Neural cell (in vitro differentiated cells): Measurements from ENCODE around the gene PRKAR1B. TPM values are rescaled to one million over a fixed set of nuclear protein-coding genes. Genes with fewer than 3 reads are reported as not detected.

Experiments used
- H2AFZ ChIP-seq: fragments of 200-600, 300-800 bp; sonication (generic), shearing (Covaris generic); 2 replicates; pipeline ENCODE4 v1.6.0; 2014; ENCODE audit warnings: low read depth, mild to moderate bottlenecking, antibody characterized with exemption, low read length, moderate library complexity
- H3F3A ChIP-seq: fragments of 200-600 bp; shearing (Covaris generic); 2 replicates; pipeline ENCODE4 v1.6.1; 2016; ENCODE audit warnings: mild to moderate bottlenecking, moderate library complexity, mixed read lengths, antibody characterized with exemption, low read length; ENCODE audit not compliant: insufficient read depth, poor library complexity, severe bottlenecking
- H3K27ac ChIP-seq: fragments of 200-600, 300-800 bp; sonication (generic), shearing (Covaris generic); 2 replicates; pipeline ENCODE4 v1.5.1; 2014; ENCODE audit warnings: mild to moderate bottlenecking, low read length, moderate library complexity
- H3K27me3 ChIP-seq: fragments of 300-800, 200-600 bp; sonication (generic), shearing (Covaris generic); 2 replicates; pipeline ENCODE4 v1.6.0; 2014; ENCODE audit warnings: mild to moderate bottlenecking, low read depth, low read length, moderate library complexity; ENCODE audit not compliant: insufficient read depth
- H3K36me3 ChIP-seq: fragments of 300-800, 200-600 bp; sonication (generic), shearing (Covaris generic); 2 replicates; pipeline ENCODE4 v1.5.1; 2014; ENCODE audit warnings: mild to moderate bottlenecking, antibody characterized with exemption, low read length, moderate library complexity; ENCODE audit not compliant: insufficient read depth
- H3K4me2 ChIP-seq: fragments of 300-800, 200-600 bp; sonication (generic), shearing (Covaris generic); 2 replicates; pipeline ENCODE4 v1.6.0; 2014; ENCODE audit warnings: mild to moderate bottlenecking, low read length
- H3K4me3 ChIP-seq: fragments of 300-800, 200-600 bp; sonication (generic), shearing (Covaris generic); 2 replicates; pipeline ENCODE4 v1.5.1; 2014; ENCODE audit warnings: mild to moderate bottlenecking, low read length, moderate library complexity
- H3K79me2 ChIP-seq: fragments of 200-600 bp; shearing (Covaris generic); replicated peaks from 2 replicates; pipeline ENCODE4 v1.6.0; 2014; ENCODE audit warnings: mild to moderate bottlenecking, low read length, moderate library complexity; ENCODE audit not compliant: insufficient read depth
- H3K9ac ChIP-seq: fragments of 300-800, 200-600 bp; sonication (generic), shearing (Covaris generic); 2 replicates; pipeline ENCODE4 v1.6.1; 2016; ENCODE audit warnings: mild to moderate bottlenecking, low read length, mixed read lengths
- H3K9me2 ChIP-seq: fragments of 200-600 bp; shearing (Covaris generic); 2 replicates; pipeline ENCODE4 v1.6.1; 2016; ENCODE audit warnings: mild to moderate bottlenecking, low read length, mixed read lengths; ENCODE audit not compliant: insufficient read depth
- H3K9me3 ChIP-seq: fragments of 200-600, 300-800 bp; sonication (generic), shearing (Covaris generic); 2 replicates; pipeline ENCODE4 v1.6.1; 2016; ENCODE audit warnings: mild to moderate bottlenecking, mixed run types, low read length, moderate library complexity, mixed read lengths
- H4K20me1 ChIP-seq: fragments of 200-600 bp; shearing (Covaris generic); 2 replicates; pipeline ENCODE4 v1.6.1; 2016; ENCODE audit warnings: mild to moderate bottlenecking, mixed run types; ENCODE audit not compliant: insufficient read depth
- EP300 ChIP-seq: fragments of 450-650 bp; conservative IDR thresholded peaks from 2 replicates; pipeline ENCODE4 v1.6.1; 2014; ENCODE audit warnings: antibody characterized with exemption, mild to moderate bottlenecking, moderate library complexity; ENCODE audit not compliant: poor library complexity, severe bottlenecking
- EZH2 ChIP-seq: fragments of 200-600, 300-800 bp; shearing (Covaris generic), sonication (generic); IDR thresholded peaks from 2 replicates; pipeline ENCODE4 v1.6.1; 2014; ENCODE audit warnings: antibody characterized with exemption, low read length, borderline replicate concordance, mild to moderate bottlenecking; ENCODE audit not compliant: insufficient read depth, poor library complexity, severe bottlenecking
- MXI1 ChIP-seq: fragments of 450-650 bp; conservative IDR thresholded peaks from 2 replicates; pipeline ENCODE4 v1.6.1; 2014; ENCODE audit warnings: antibody characterized with exemption, mild to moderate bottlenecking; ENCODE audit not compliant: poor library complexity, severe bottlenecking
- POLR2AphosphoS5 ChIP-seq: IDR thresholded peaks from 2 replicates; pipeline ENCODE4 v1.6.1; 2012
- RAD21 ChIP-seq: fragments of 450-650 bp; conservative IDR thresholded peaks from 2 replicates; pipeline ENCODE4 v1.6.1; 2014; ENCODE audit warnings: antibody characterized with exemption, mild to moderate bottlenecking, moderate library complexity
- SMC3 ChIP-seq: fragments of 450-650 bp; conservative IDR thresholded peaks from 2 replicates; pipeline ENCODE4 v1.6.1; 2014; ENCODE audit warnings: antibody characterized with exemption, mild to moderate bottlenecking, moderate library complexity; ENCODE audit not compliant: poor library complexity
- TAF1 ChIP-seq: IDR thresholded peaks from 2 replicates; pipeline ENCODE4 v1.6.1; 2012; ENCODE audit warnings: low read depth
- polyA plus RNA-seq: library from polyadenylated mRNA; depleted of rRNA; stranded (reverse); fragments of >200 nt; gene quantifications from 2 replicates; pipeline ENCODE4 v1.2.3, GENCODE V29; 2014
- TF ChIP-seq, protein P1 (sequence below): fragments of 450-650 bp; IDR thresholded peaks from 2 replicates; pipeline ENCODE4 v1.5.1; 2014; ENCODE audit warnings: antibody characterized with exemption, mild to moderate bottlenecking, moderate library complexity; ENCODE audit not compliant: poor library complexity, severe bottlenecking
- TF ChIP-seq, protein P2 (sequence below): IDR thresholded peaks from 2 replicates; pipeline ENCODE4 v1.6.1; 2012; ENCODE audit warnings: borderline replicate concordance

The PRKAR1B gene
- polyA plus RNA-seq, 1 donor from 2014 or later, result 38.6 TPM

DNA sequence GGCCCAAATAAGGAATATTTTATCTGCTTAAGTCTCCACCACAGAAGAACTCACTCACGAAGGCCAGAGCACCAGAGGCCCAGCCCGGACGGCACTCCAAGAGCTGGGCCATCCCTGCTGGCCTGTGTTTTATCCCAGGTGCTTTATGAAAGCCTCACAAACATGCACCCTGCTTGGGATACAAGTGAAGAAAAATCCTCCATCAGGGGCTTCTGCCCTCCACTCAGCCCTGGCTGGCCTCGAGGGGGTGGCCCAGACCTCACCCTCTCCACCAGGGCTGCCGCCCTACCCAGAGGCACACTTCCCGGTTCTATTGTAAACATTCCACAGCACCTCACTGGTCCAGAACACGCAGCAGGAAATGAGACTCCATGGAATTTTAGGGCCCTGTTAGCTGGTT is 20.4 kb downstream of the PRKAR1B start:
- TF ChIP-seq TAF1 (no peak), POLR2AphosphoS5 (no peak), RAD21 (no peak), MXI1 (no peak), SMC3 (no peak), EZH2 (no peak), EP300 (no peak)
- TF ChIP-seq, protein P1, sequence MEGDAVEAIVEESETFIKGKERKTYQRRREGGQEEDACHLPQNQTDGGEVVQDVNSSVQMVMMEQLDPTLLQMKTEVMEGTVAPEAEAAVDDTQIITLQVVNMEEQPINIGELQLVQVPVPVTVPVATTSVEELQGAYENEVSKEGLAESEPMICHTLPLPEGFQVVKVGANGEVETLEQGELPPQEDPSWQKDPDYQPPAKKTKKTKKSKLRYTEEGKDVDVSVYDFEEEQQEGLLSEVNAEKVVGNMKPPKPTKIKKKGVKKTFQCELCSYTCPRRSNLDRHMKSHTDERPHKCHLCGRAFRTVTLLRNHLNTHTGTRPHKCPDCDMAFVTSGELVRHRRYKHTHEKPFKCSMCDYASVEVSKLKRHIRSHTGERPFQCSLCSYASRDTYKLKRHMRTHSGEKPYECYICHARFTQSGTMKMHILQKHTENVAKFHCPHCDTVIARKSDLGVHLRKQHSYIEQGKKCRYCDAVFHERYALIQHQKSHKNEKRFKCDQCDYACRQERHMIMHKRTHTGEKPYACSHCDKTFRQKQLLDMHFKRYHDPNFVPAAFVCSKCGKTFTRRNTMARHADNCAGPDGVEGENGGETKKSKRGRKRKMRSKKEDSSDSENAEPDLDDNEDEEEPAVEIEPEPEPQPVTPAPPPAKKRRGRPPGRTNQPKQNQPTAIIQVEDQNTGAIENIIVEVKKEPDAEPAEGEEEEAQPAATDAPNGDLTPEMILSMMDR, result no peak
- TF ChIP-seq, protein P2, sequence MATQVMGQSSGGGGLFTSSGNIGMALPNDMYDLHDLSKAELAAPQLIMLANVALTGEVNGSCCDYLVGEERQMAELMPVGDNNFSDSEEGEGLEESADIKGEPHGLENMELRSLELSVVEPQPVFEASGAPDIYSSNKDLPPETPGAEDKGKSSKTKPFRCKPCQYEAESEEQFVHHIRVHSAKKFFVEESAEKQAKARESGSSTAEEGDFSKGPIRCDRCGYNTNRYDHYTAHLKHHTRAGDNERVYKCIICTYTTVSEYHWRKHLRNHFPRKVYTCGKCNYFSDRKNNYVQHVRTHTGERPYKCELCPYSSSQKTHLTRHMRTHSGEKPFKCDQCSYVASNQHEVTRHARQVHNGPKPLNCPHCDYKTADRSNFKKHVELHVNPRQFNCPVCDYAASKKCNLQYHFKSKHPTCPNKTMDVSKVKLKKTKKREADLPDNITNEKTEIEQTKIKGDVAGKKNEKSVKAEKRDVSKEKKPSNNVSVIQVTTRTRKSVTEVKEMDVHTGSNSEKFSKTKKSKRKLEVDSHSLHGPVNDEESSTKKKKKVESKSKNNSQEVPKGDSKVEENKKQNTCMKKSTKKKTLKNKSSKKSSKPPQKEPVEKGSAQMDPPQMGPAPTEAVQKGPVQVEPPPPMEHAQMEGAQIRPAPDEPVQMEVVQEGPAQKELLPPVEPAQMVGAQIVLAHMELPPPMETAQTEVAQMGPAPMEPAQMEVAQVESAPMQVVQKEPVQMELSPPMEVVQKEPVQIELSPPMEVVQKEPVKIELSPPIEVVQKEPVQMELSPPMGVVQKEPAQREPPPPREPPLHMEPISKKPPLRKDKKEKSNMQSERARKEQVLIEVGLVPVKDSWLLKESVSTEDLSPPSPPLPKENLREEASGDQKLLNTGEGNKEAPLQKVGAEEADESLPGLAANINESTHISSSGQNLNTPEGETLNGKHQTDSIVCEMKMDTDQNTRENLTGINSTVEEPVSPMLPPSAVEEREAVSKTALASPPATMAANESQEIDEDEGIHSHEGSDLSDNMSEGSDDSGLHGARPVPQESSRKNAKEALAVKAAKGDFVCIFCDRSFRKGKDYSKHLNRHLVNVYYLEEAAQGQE, result no peak
- H2AFZ ChIP-seq, result no peak overlapping the region
- H4K20me1 ChIP-seq, result no peaks in the 10 kb centered on the region
- H3F3A ChIP-seq, result no peaks in the 10 kb centered on the region
- no peaks in the 10 kb centered on the region for H3K9me2 ChIP-seq
- no peak overlapping the region for H3K27ac ChIP-seq
- no peak overlapping the region for H3K9ac ChIP-seq
- H3K4me2 ChIP-seq, result no peak overlapping the region
- H3K79me2 ChIP-seq, result no peaks in the 10 kb centered on the region
- H3K9me3 ChIP-seq, result no peaks in the 10 kb centered on the region
- no peaks in the 10 kb centered on the region for H3K36me3 ChIP-seq
- H3K4me3 ChIP-seq, result no peak overlapping the region
- H3K27me3 ChIP-seq, result no peaks in the 10 kb centered on the region

DNA sequence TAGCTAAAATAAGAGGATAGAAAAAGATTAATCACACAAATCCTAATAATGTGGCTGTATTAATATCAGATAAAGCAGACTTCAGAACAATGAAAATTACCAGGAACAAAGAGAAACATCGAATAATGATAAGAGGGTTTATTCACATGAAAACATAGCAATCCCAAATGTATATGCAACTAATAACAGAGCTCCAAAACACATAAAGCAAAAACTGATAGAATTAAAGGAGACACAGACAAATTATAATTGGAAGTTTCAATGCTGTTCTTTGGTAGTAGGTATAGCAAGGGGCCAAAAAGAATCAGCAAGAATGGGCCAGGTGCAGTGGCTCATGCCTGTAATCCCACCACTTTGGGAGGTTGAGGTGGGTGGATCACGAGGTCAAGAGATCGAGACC is 24.0 kb downstream of the PRKAR1B start:
- H3K27me3 ChIP-seq, result no peaks in the 10 kb centered on the region
- no peak overlapping the region for H3K27ac ChIP-seq
- no peak overlapping the region for H3K9ac ChIP-seq
- H3K79me2 ChIP-seq, result no peaks in the 10 kb centered on the region
- H4K20me1 ChIP-seq, result no peaks in the 10 kb centered on the region
- no peak overlapping the region for H3K4me3 ChIP-seq
- no peaks in the 10 kb centered on the region for H3K9me2 ChIP-seq
- TF ChIP-seq EP300, result no peak
- TF ChIP-seq, protein P1, result no peak
- TF ChIP-seq MXI1, result no peak
- no peak for TF ChIP-seq TAF1
- no peak for TF ChIP-seq POLR2AphosphoS5
- TF ChIP-seq, protein P2, result no peak
- TF ChIP-seq RAD21, result no peak
- TF ChIP-seq EZH2, result no peak
- no peak for TF ChIP-seq SMC3
- no peak overlapping the region for H2AFZ ChIP-seq
- H3K9me3 ChIP-seq, result no peaks in the 10 kb centered on the region
- no peaks in the 10 kb centered on the region for H3K36me3 ChIP-seq
- H3K4me2 ChIP-seq, result no peak overlapping the region
- H3F3A ChIP-seq, result no peaks in the 10 kb centered on the region
